Activated CD8-positive, alpha-beta memory T cell treated with anti-CD3 and anti-CD28 coated beads for 24 hours (primary cell): Measurements from ENCODE around the gene C1QC.
A peak's percentile ranks its signal among the peaks of the same experiment; 100 is the strongest.

Experiments
- DNase-seq: peaks from one replicate; pipeline ENCODE4 v3.0.0-alpha.2; 2020

The C1QC gene

GRCh38 chr1:22621761-22622160 lies 21.7 kb upstream of the C1QC start:
- no peak for DNase-seq

- no peak for DNase-seq
These were observed 18.0 kb upstream of the C1QC start for GRCh38 chr1:22625262-22625925.

DNA sequence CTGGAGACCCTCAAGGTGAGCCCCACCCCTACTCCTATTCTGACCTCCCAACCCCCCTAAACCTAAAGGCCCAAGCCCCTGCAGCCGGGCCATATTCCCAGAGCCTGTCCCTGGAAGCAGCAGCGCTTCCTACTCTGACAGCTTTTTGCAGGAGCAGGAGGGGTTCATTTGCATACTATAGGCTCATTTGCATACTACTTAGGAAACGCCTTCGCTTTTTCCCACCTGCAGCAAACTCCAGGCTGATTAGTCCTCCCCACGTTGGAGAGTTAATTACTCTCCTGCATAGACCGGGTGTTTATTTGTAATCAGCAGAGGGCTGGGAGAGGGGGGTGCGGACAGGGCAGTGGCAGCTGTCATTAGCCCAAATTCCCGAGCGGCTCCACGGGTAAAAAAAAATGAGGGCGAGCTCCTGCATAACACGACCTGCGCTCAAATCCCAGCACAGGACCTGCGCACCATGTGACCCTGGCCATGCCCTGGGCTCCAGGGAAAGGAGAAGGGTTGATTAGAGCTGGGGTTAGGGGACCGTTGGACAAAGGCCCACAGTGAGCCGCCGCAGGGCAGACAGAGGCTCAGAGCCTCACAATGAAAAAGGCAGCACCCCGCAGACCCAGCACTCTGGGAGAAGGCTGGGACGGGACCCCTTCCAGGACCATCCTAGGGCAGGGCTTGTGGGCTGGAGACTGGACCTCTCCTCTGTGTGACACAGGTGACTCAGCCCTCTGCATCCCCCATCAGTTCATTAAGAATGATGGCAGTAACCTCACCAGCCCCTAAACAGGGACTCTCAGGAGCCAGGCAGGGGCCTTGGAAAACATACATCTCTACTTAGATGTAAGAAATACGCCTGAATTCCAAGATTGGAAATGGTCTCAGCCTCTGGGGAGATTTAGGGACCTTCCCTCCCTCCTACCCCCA lies 16.9 kb upstream of the C1QC start:
- DNase-seq, result no peak

DNA sequence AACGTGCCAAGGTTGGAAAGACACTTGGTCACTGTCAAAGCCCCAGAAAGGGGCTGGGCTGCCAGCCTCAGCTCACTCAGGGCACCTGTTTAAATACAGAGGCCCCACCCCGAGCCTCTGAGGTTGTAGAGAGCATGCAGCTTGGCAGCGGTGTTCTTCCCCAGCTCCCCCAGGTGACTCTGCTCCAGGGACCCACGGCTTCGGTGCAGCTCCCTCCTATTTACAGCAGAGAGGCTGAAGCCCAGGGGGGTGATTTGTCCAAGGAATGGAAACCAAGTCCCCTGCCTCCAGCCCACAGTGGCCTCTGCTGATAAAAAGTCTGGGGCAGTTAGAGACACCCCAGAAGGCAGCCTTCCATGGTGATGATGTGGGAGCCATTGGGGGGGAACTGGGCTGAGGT lies 16.1 kb upstream of the C1QC start:
- no peak for DNase-seq

DNA sequence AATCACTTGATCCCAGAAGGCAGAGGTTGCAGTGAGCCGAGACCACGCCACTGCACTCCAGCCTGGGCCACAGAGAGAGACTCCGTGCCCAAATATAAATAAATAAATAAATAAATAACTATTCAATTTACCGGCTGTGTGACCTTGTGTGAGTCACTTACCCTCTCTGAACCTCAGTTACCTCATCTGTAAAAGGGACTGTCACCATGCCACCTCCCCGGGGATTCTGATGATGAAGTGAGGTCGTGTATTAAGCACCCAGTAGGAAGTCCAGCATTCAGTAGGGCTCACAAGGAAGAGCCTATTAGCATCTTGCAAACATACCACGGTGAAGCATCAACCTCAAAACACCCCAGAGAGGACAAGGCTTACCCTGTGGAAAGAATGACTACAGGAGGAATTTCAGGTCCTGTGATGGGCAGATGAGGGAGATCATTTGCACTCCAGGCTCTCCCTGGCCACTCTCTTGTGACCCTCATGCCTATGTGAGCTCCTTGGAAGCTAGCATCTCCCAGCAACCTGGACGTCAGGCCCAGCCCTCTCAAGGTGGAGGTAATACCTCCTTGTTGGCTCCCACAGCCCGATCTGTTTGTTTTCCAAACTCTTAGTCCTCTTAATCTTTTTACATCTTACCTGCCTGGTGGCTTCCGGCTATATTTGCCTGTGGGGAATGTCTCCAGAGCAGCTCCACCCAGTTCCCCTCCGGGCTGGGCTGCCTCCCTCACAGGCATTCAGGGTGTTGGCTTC lies 14.6 kb upstream of the C1QC start:
- DNase-seq, result no peak

- no peak for DNase-seq
These were observed 13.5 kb upstream of the C1QC start for GRCh38 chr1:22629886-22630285.

- no peak for DNase-seq
These were observed 9.6 kb upstream of the C1QC start for GRCh38 chr1:22633697-22634463.

- no peak for DNase-seq
These were observed 8.0 kb upstream of the C1QC start for GRCh38 chr1:22635436-22635835.

- no peak for DNase-seq
These were observed 7.1 kb upstream of the C1QC start, which contains the start of gene C1QA for GRCh38 chr1:22636353-22636752. Gene C1QA, plus strand, starts transcription at chr1:22636628. Its CDS starts 989 bp downstream, at chr1:22637617.

DNA sequence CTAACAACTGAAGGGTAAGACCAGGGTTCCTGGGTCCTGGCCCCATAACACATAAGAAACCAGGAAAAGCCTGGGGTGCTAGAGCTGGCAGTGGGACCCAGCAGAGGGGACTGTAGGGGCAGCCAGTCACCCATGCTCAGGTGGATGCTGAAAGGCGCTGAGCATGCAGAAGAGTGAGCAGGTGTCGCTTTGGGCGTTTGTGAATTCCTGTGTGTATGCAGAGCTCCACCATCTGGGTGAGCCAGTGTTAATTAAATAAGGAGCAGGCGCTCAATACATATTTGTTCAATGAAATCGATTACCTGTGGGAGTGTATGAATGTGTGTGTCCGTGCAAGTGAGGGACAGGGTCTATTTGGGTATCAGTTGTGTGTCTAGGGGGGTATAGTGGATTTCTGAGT lies 6.5 kb upstream of the C1QC start:
- no peak for DNase-seq

DNA sequence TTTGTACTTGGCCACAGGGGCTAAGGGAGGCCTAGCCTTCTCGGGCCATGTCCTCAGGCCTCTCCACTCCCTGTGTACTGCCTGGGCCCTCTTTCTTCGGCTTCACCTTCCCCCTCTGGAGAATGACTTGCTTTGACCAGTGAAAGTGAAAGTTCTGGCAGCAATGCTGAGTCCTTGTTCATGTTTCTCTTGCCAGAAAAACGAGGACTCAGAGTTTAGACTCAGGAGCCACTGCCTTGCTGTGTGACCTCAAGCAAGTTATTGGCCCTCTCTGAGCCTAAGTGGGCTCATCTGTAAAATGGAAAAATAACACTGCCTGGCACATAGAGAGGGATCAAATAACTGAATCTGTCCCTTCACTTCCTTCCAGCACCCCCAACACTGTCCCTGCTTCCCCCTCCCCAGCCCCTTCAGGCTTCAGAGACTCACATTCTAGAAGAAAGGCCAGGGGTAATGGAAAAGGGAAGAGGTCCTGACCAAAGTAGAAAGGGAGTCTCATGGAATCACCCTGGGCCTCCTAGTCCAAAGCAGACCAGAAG lies 5.5 kb upstream of the C1QC start:
- DNase-seq, result no peak

DNA sequence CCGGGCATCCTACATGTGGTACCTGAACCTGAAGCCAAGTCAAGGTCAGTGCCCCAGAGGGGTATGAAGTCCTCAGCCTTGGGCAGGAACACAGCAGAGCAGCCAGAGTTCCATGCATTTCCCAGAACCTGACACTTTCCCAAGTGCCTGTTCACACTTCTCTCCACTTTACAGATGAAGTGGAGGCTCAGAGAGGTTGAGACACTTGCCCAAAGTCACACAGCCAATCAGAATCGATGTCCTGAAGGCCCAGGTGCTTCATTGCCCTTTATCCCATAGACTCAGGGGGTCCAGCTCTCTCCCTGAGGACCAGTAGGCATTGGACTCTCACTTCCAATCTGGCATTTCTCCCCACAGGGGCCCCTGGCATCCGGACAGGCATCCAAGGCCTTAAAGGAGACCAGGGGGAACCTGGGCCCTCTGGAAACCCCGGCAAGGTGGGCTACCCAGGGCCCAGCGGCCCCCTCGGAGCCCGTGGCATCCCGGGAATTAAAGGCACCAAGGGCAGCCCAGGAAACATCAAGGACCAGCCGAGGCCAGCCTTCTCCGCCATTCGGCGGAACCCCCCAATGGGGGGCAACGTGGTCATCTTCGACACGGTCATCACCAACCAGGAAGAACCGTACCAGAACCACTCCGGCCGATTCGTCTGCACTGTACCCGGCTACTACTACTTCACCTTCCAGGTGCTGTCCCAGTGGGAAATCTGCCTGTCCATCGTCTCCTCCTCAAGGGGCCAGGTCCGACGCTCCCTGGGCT lies 4.8 kb upstream of the C1QC start:
- DNase-seq, result no peak

GRCh38 chr1:22639286-22639685 lies 4.1 kb upstream of the C1QC start:
- DNase-seq, result no peak

GRCh38 chr1:22641247-22641646 lies 2.2 kb upstream of the C1QC start:
- DNase-seq, result no peak

DNA sequence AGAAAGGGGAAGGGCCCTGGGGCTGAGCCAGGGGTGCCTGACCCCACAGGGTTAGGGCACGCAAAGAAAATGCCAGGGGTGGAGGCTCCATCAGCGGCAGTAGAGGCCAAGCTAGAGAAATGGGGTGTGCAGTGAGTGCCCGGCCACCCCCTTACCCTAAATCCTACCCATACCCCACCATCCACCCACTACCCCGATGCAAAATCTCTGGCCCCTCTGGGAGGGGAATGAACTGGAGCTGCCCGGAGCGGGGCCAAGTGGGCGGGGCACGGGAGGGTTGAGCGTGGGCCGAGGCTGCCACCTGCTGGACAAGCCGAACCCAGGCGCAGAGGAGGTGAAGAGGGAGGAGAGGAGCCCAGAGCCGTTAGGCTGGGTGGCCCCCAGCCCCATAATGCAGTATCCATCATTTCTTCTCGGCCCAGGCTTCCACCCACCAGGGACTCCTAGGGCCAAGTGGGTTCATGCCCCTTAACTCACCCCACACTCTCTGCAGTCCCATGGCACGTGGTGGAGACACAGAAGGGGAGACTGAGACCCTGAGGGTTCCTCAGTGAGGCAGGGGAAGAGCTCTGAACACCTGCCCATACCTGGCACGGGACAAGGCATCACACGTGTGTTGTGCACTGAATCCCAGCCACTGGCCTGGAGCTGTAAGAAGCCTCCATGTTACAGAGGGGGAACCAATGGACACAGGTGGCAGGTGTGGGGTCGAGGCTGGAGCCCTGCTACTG lies 1.4 kb upstream of the C1QC start:
- DNase-seq, result peak; percentile 86

GRCh38 chr1:22643928-22644327 lies 495 bp downstream of the C1QC start:
- DNase-seq, result no peak

GRCh38 chr1:22645931-22646330 lies 2.5 kb downstream of the C1QC start:
- DNase-seq, result no peak

DNA sequence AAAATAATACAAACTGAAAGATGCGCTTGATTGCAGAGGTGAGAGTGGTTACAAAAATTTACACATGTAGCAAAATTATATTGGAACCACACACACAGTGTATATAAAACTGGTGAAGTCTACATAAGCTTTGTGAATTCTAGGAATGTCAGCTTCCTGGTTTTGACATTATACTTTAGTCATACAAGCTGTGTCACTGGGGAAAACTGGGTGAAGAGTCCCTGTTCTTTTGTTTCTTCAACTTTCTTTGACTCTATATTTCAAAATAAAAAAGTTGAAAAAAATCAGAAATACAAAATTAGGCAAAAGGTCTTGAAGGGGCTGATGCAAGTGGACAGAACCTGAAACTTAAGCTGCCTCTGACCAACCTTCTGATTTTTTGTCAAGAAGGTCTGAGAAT lies 3.0 kb downstream of the C1QC start:
- DNase-seq, result no peak

DNA sequence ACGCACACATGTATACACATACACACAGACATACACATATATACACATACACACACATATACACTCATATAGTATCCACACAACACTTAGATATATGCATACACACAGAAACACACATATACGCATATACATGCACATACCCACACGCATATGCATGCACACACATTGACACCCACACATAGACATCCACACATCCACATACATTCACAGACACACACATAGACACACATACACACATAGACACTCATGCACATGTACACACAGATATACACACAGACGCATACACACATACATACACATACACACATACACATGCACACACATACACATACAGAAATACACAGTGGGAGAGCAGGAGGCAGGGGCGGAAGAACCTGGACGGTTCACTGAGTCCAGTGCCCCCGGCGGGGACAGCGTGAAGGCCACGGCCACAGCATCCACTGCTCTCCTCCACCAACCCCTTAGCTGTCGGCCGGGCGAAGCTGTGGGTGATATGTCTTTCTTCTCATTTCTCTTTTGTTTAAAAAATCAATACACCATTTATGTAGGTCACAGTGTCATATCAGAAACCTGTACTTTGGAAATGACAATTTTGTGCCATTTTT lies 6.8 kb downstream of the C1QC start:
- no peak for DNase-seq
